HCT116 (cell line): Measurements from ENCODE around the gene TMSB4X. TPM values are rescaled to one million over a fixed set of nuclear protein-coding genes. Genes with fewer than 3 reads are reported as not detected.

ENCODE experiments used
- ATAC-seq: fragments of 200-7000 bp; cut with Tn5 transposase; 2 replicates; pipeline ENCODE4 v1.9.1; 2020; ENCODE audit warnings: mild to moderate bottlenecking, moderate library complexity
- BruUV-seq: library from RNA; stranded (reverse); fragments of 400-500 nt; replicated peaks from 2 replicates; lab custom pipeline; 2021; lab: Mats Ljungman, UMichigan
- CTCF ChIA-PET: fragments of 300-600 bp; sonication (Branson Sonifier 250); formaldehyde crosslinking; loops from one replicate; lab custom pipeline; 2021; ENCODE audit warnings: antibody characterized with exemption; lab: Charles Lee
- POLR2A ChIA-PET: fragments of 300-600, 350-600 bp; sonication (Branson Sonifier 250); formaldehyde crosslinking; loops from one replicate; lab custom pipeline; 2021; ENCODE audit warnings: antibody characterized with exemption; lab: Charles Lee
- RAD21 ChIA-PET, 2 experiments: fragments of 300-600 bp; sonication (Branson Sonifier 250); formaldehyde crosslinking; loops; one replicate each; lab custom pipeline; 2023; ENCODE audit warnings: low total read pairs in 2 of 2; ENCODE audit not compliant: uncharacterized antibody in 2 of 2, unreplicated experiment in 2 of 2, low non-redundant PET in 1 of 2; lab: Charles Lee
- DNase-seq: peaks from one replicate; pipeline ENCODE4 v3.0.0-alpha.2; 2010; ENCODE audit warnings: low read depth, low spot score
- H2AFZ ChIP-seq: fragments of 200-600 bp; shearing (Covaris generic), sonication (generic); 2 replicates; pipeline ENCODE4 v1.6.1; 2017; ENCODE audit warnings: low read depth, mixed run types, mixed read lengths, antibody characterized with exemption, low read length; ENCODE audit not compliant: poor library complexity, severe bottlenecking
- H3K27ac ChIP-seq: 2 replicates; pipeline ENCODE4 v1.5.1; 2012; ENCODE audit warnings: low read depth, low read length
- H3K27me3 ChIP-seq: fragments of 200-600 bp; sonication (generic); 2 replicates; pipeline ENCODE4 v1.6.1; 2016; ENCODE audit warnings: mixed run types, low read length, mixed read lengths; ENCODE audit not compliant: insufficient read depth
- H3K36me3 ChIP-seq, 2 experiments: fragments of 200-500 bp in 1 of 2; fragments of 200-600 bp in 1 of 2; sonication (Bioruptor generic) in 1 of 2; sonication (generic) in 1 of 2; 2 replicates each; pipeline versions ENCODE4 v1.5.1 to v1.6.1; 2014 to 2016; ENCODE audit warnings: low read length in 2 of 2, inconsistent platforms in 1 of 2, mixed read lengths in 1 of 2, mixed run types in 1 of 2; ENCODE audit not compliant: insufficient read depth in 2 of 2, control insufficient read depth in 1 of 2
- H3K4me1 ChIP-seq, 2 experiments: fragments of 200-600 bp in 1 of 2; sonication (generic) in 1 of 2; 2 replicates each; pipeline versions ENCODE4 v1.5.1 to v1.6.1; 2012 to 2017; ENCODE audit warnings: low read length in 2 of 2, inconsistent platforms in 1 of 2, mild to moderate bottlenecking in 1 of 2, mixed read lengths in 1 of 2, mixed run types in 1 of 2, moderate library complexity in 1 of 2; ENCODE audit not compliant: insufficient read depth in 2 of 2, control insufficient read depth in 1 of 2
- H3K4me2 ChIP-seq: fragments of 200-600 bp; sonication (generic); 2 replicates; pipeline ENCODE4 v1.6.1; 2017; ENCODE audit warnings: mixed run types, low read length, mixed read lengths
- H3K4me3 ChIP-seq, 2 experiments: fragments of 200-600 bp in 1 of 2; sonication (generic) in 1 of 2; replicated peaks in 1 of 2; 2 replicates each; pipeline ENCODE4 v1.5.1; 2011 to 2016; ENCODE audit warnings: low read length in 2 of 2, control low read depth in 1 of 2, low read depth in 1 of 2, mild to moderate bottlenecking in 1 of 2, mixed read lengths in 1 of 2, mixed run types in 1 of 2
- H3K79me2 ChIP-seq: fragments of 200-600 bp; sonication (generic); 2 replicates; pipeline ENCODE4 v1.6.1; 2017; ENCODE audit warnings: mild to moderate bottlenecking, mixed run types, low read length, moderate library complexity, mixed read lengths; ENCODE audit not compliant: insufficient read depth
- H3K9ac ChIP-seq: fragments of 200-600 bp; sonication (generic); 2 replicates; pipeline ENCODE4 v1.6.1; 2016; ENCODE audit warnings: low read length, mixed read lengths
- H3K9me2 ChIP-seq: fragments of 200-600 bp; sonication (generic), shearing (Covaris generic); 2 replicates; pipeline ENCODE4 v1.6.1; 2017; ENCODE audit warnings: mixed run types, mild to moderate bottlenecking, moderate library complexity; ENCODE audit not compliant: insufficient read depth
- H3K9me3 ChIP-seq, 2 experiments: fragments of 200-500 bp in 1 of 2; fragments of 200-600 bp in 1 of 2; sonication (Bioruptor generic) in 1 of 2; sonication (generic) in 1 of 2; 2 replicates each; pipeline ENCODE4 v1.6.1; 2014 to 2017; ENCODE audit warnings: low read length in 2 of 2, mixed read lengths in 2 of 2, inconsistent platforms in 1 of 2, low read depth in 1 of 2, mild to moderate bottlenecking in 1 of 2, mixed run types in 1 of 2, moderate library complexity in 1 of 2; ENCODE audit not compliant: control insufficient read depth in 1 of 2, insufficient read depth in 1 of 2
- H4K20me1 ChIP-seq: fragments of 200-600 bp; sonication (generic), shearing (Covaris generic); 2 replicates; pipeline ENCODE4 v1.6.1; 2017; ENCODE audit warnings: mixed run types, mild to moderate bottlenecking, moderate library complexity; ENCODE audit not compliant: insufficient read depth
- ATF3 ChIP-seq: IDR thresholded peaks from 2 replicates; pipeline ENCODE4 v1.6.1; 2012
- CBX3 ChIP-seq: IDR thresholded peaks from 2 replicates; pipeline ENCODE4 v1.6.1; 2012; ENCODE audit warnings: low read depth
- CEBPB ChIP-seq: IDR thresholded peaks from 2 replicates; pipeline ENCODE4 v1.6.1; 2012; ENCODE audit warnings: low read depth
- CTCF ChIP-seq, 3 experiments: fragments of 200-600 bp in 1 of 3; sonication (generic) in 1 of 3; IDR thresholded peaks in 2 of 3; conservative IDR thresholded peaks in 1 of 3; 2 replicates each; pipeline ENCODE4 v1.5.1; 2012 to 2017; ENCODE audit warnings: low read depth in 2 of 3, low read length in 2 of 3, antibody characterized with exemption in 1 of 3, borderline replicate concordance in 1 of 3, control low read depth in 1 of 3, mild to moderate bottlenecking in 1 of 3, mixed read lengths in 1 of 3, mixed run types in 1 of 3, moderate library complexity in 1 of 3; ENCODE audit not compliant: insufficient read depth in 1 of 3
- EGR1 ChIP-seq: IDR thresholded peaks from 2 replicates; pipeline ENCODE4 v1.6.1; 2012; ENCODE audit warnings: low read depth
- ELF1 ChIP-seq: IDR thresholded peaks from 2 replicates; pipeline ENCODE4 v1.6.1; 2012; ENCODE audit warnings: low read depth, borderline replicate concordance
- EZH2 ChIP-seq: fragments of 200-600 bp; sonication (generic); IDR thresholded peaks from 2 replicates; pipeline ENCODE4 v1.6.1; 2017; ENCODE audit warnings: antibody characterized with exemption, mixed run types
- EZH2phosphoT487 ChIP-seq: fragments of 200-600 bp; IDR thresholded peaks from 2 replicates; pipeline ENCODE4 v1.6.1; 2018; ENCODE audit warnings: antibody characterized with exemption, borderline replicate concordance
- FOSL1 ChIP-seq: IDR thresholded peaks from 2 replicates; pipeline ENCODE4 v1.6.1; 2012; ENCODE audit warnings: low read depth
- POLR2A ChIP-seq: IDR thresholded peaks from 2 replicates; pipeline ENCODE4 v1.7.0; 2011; ENCODE audit warnings: borderline replicate concordance; ENCODE audit not compliant: insufficient read depth, insufficient read length; ENCODE audit errors: extremely low read depth
- RAD21 ChIP-seq: IDR thresholded peaks from 2 replicates; pipeline ENCODE4 v1.6.1; 2012; ENCODE audit warnings: low read depth, mild to moderate bottlenecking
- SIN3A ChIP-seq: IDR thresholded peaks from 2 replicates; pipeline ENCODE4 v1.6.1; 2012; ENCODE audit warnings: low read depth
- SP1 ChIP-seq: IDR thresholded peaks from 2 replicates; pipeline ENCODE4 v1.6.1; 2012; ENCODE audit warnings: low read depth
- SRF ChIP-seq: IDR thresholded peaks from 2 replicates; pipeline ENCODE4 v1.6.1; 2012; ENCODE audit warnings: low read depth
- TCF7L2 ChIP-seq: IDR thresholded peaks from 2 replicates; pipeline ENCODE4 v1.7.0; 2011; ENCODE audit warnings: borderline replicate concordance, inconsistent platforms; ENCODE audit not compliant: insufficient read depth, insufficient read length; ENCODE audit errors: extremely low read depth
- YY1 ChIP-seq: IDR thresholded peaks from 2 replicates; pipeline ENCODE4 v1.6.1; 2011; ENCODE audit warnings: low read length, low read depth, moderate library complexity, mild to moderate bottlenecking; ENCODE audit not compliant: insufficient replicate concordance; ENCODE audit errors: extremely low read depth
- ZBTB33 ChIP-seq: IDR thresholded peaks from 2 replicates; pipeline ENCODE4 v1.6.1; 2011; ENCODE audit warnings: mild to moderate bottlenecking, low read length, moderate library complexity; ENCODE audit not compliant: insufficient replicate concordance; ENCODE audit errors: extremely low read depth
- ZFX ChIP-seq: fragments of 450-650 bp; IDR thresholded peaks from 2 replicates; pipeline ENCODE4 v1.6.1; 2017
- intact Hi-C: fragments of 100-400 bp; cut with micrococcal nuclease; formaldehyde crosslinking; loops from 2 replicates; pipeline ENCODE4 v1.10.0; 2022
- total RNA-seq: library from RNA; stranded (reverse); gene quantifications from one replicate; pipeline ENCODE4 v1.2.1, GENCODE V29; 2021; ENCODE audit not compliant: unreplicated experiment
- TF ChIP-seq, protein P1 (sequence below): IDR thresholded peaks from 2 replicates; pipeline ENCODE4 v1.6.1; 2012; ENCODE audit warnings: low read depth
- TF ChIP-seq, protein P2 (sequence below): IDR thresholded peaks from 2 replicates; pipeline ENCODE4 v1.6.1; 2012

TMSB4X gene
- total RNA-seq, 1 experiment from 2014 or later: 407 TPM

DNA sequence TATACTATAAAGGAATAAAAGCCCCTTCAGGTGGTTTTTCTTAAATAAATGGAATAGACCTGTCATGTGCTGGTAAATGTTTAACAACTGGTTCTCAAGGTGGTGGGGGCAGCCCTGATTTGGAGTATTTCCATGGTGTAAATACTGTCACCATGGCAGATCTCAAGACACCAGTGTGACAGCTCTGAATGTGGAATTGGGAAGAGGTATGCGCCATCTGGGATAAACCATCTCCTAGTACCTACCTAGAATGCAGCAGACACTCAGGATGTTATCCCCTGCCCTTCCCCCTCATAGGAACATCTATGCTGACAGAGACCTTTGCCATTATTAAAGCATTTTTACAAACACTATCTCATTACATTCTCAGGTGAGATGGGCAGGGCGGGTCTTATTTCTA lies 26.4 kb upstream of the TMSB4X start:
- ATAC-seq (no peak), DNase-seq (no peak)
- Histone ChIP-seq H3K27me3 (no peaks in the 10 kb centered on the region), H3K4me3 (no peak overlapping the region), H3K36me3 (no peaks in the 10 kb centered on the region), H3K79me2 (no peaks in the 10 kb centered on the region), H4K20me1 (no peaks in the 10 kb centered on the region), H2AFZ (no peak overlapping the region), H3K9me3 (no peaks in the 10 kb centered on the region), H3K9me2 (no peaks in the 10 kb centered on the region), H3K27ac (no peak overlapping the region), H3K9ac (no peak overlapping the region), H3K4me1 (peaks cover 9 to 11% of the 10 kb centered on the region in 2 experiments; a peak in 3 of 4 replicates), H3K4me2 (no peak overlapping the region)
- POLR2A ChIA-PET: no interaction called here
- CTCF ChIA-PET: no interaction called here
- BruUV-seq: no TSS peak
- RAD21 ChIA-PET: no interaction called here
- intact Hi-C loops: loop anchor here (10.0 kb wide), 1 partner anchor 696 kb away; no protein-coding TSS in a partner anchor
- TF ChIP-seq ZFX (no peak), TCF7L2 (no peak), SP1 (no peak), RAD21 (no peak), ZBTB33 (no peak), FOSL1 (no peak), SIN3A (no peak), CBX3 (no peak), ELF1 (no peak), CTCF (IDR thresholded peaks at IDR 0.05 in 2 of 3, conservative IDR thresholded peaks at IDR 0.05 in 1 of 3; ENCODE audit: borderline replicate concordance in 1 of 3, insufficient read depth in 1 of 3, low read depth in 2 of 3, low read length in 2 of 3) (no peak), EZH2 (no peak), ATF3 (no peak), EGR1 (no peak), YY1 (no peak), SRF (no peak), EZH2phosphoT487 (no peak), CEBPB (no peak), POLR2A (no peak)
- TF ChIP-seq, protein P1, sequence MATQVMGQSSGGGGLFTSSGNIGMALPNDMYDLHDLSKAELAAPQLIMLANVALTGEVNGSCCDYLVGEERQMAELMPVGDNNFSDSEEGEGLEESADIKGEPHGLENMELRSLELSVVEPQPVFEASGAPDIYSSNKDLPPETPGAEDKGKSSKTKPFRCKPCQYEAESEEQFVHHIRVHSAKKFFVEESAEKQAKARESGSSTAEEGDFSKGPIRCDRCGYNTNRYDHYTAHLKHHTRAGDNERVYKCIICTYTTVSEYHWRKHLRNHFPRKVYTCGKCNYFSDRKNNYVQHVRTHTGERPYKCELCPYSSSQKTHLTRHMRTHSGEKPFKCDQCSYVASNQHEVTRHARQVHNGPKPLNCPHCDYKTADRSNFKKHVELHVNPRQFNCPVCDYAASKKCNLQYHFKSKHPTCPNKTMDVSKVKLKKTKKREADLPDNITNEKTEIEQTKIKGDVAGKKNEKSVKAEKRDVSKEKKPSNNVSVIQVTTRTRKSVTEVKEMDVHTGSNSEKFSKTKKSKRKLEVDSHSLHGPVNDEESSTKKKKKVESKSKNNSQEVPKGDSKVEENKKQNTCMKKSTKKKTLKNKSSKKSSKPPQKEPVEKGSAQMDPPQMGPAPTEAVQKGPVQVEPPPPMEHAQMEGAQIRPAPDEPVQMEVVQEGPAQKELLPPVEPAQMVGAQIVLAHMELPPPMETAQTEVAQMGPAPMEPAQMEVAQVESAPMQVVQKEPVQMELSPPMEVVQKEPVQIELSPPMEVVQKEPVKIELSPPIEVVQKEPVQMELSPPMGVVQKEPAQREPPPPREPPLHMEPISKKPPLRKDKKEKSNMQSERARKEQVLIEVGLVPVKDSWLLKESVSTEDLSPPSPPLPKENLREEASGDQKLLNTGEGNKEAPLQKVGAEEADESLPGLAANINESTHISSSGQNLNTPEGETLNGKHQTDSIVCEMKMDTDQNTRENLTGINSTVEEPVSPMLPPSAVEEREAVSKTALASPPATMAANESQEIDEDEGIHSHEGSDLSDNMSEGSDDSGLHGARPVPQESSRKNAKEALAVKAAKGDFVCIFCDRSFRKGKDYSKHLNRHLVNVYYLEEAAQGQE: no peak
- TF ChIP-seq, protein P2, sequence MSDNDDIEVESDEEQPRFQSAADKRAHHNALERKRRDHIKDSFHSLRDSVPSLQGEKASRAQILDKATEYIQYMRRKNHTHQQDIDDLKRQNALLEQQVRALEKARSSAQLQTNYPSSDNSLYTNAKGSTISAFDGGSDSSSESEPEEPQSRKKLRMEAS: no peak
